CD4-positive, alpha-beta T cell treated with Interleukin-15 for 1 hour (primary cell): ENCODE data around the gene ICA1.
"Not testable (repeated sequence)": the region's sequence is repeated elsewhere in the genome, so short reads cannot be mapped to it uniquely, and the experiment has no call there.

ENCODE experiments used
- DNase-seq: peaks from one replicate; pipeline ENCODE4 v3.0.0-alpha.2; 2020

ICA1 gene

GRCh38 chr7:8260871-8261694, 884 bp downstream of the ICA1 start:
- no peak for DNase-seq

- DNase-seq: no peak
Observed at GRCh38 chr7:8259586-8260222, 2.3 kb downstream of the ICA1 start.

GRCh38 chr7:8258734-8259133, 3.2 kb downstream of the ICA1 start:
- DNase-seq: no peak

- no peak for DNase-seq
Observed at GRCh38 chr7:8258166-8258565, 3.8 kb downstream of the ICA1 start.

GRCh38 chr7:8255680-8256655, 6.0 kb downstream of the ICA1 start:
- DNase-seq: no peak

- no peak for DNase-seq
Observed at GRCh38 chr7:8254667-8255066, 7.3 kb downstream of the ICA1 start.

GRCh38 chr7:8254215-8254614, 7.8 kb downstream of the ICA1 start:
- no peak for DNase-seq

GRCh38 chr7:8251195-8251594, 10.8 kb downstream of the ICA1 start:
- no peak for DNase-seq

- no peak for DNase-seq
Observed at GRCh38 chr7:8250547-8250946, 11.4 kb downstream of the ICA1 start.

GRCh38 chr7:8249121-8249520, 12.8 kb downstream of the ICA1 start:
- DNase-seq: no peak

GRCh38 chr7:8246020-8246419, 15.9 kb downstream of the ICA1 start:
- DNase-seq: no peak

- DNase-seq: not testable (repeated sequence)
Observed at GRCh38 chr7:8245032-8245431, 16.9 kb downstream of the ICA1 start.

- not testable (repeated sequence) for DNase-seq
Observed at GRCh38 chr7:8243059-8243458, 18.9 kb downstream of the ICA1 start.

GRCh38 chr7:8239702-8240362, 22.1 kb downstream of the ICA1 start:
- DNase-seq: not testable (repeated sequence)

GRCh38 chr7:8236780-8237407, 25.1 kb downstream of the ICA1 start:
- DNase-seq: no peak

- DNase-seq: no peak
Observed at GRCh38 chr7:8232999-8233847, 28.7 kb downstream of the ICA1 start.

- DNase-seq: no peak
Observed at GRCh38 chr7:8229927-8230326, 32.0 kb downstream of the ICA1 start.

- no peak for DNase-seq
Observed at GRCh38 chr7:8228766-8229674, 32.9 kb downstream of the ICA1 start.

- no peak for DNase-seq
Observed at GRCh38 chr7:8228068-8228467, 33.9 kb downstream of the ICA1 start.

- no peak for DNase-seq
Observed at GRCh38 chr7:8227261-8227660, 34.7 kb downstream of the ICA1 start.
